ENCODE results near the gene C19orf33. TPM values are rescaled to one million over a fixed set of nuclear protein-coding genes. Genes with fewer than 3 reads are reported as not detected.

Gene C19orf33
- total RNA-seq, 6 experiments from 2014 or later: 1.8 TPM; not detected in 5

DNA sequence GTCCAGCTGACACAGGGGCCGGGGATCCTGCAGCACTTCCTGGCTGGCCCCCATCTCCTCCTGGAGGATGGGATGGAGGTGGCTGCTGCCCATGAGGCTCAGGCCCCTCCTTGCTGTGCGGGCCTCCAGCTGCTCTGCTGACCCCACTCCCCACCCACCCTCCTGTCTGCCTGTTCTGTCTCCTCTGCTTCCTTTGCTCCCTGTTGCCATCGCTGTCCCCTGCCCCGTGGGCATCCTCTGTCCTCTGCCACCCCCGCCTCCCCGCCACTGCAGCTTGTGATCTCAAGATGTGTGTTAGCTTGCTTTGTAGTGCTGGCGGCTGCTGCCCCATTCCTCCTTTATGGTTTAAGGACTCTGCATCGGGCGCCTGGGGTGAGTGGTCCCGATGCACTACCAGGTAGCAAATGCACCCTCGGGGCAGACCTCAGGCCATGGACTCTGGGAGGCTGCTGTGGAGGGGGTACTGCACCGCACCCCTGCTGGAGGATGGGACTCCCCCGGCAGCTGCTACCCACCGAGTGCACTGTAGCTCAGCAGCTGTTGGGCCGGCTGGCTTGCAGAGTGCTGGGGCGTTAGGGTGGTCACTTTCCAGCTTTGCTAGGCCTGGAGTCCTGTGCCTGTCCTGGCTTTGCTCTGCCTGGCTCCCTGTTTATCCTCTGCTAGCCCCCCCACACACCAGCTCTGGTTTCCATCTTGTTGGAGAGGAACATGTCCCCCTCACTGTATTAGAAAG, 15.8 kb upstream of the C19orf33 start:
- Histone ChIP-seq H3K4me3 (no peak overlapping the region), H3K27ac (no peak overlapping the region), H3K27me3 (no peaks in the 10 kb centered on the region), H3K36me3 (no peaks in the 10 kb centered on the region), H3K9me3 (no peaks in the 10 kb centered on the region), H3K4me1 (peaks cover 0 to 3% (median 0%) of the 10 kb centered on the region in 4 donors)
- no peak for DNase-seq
- no peak for ATAC-seq
- TF ChIP-seq, protein P1, sequence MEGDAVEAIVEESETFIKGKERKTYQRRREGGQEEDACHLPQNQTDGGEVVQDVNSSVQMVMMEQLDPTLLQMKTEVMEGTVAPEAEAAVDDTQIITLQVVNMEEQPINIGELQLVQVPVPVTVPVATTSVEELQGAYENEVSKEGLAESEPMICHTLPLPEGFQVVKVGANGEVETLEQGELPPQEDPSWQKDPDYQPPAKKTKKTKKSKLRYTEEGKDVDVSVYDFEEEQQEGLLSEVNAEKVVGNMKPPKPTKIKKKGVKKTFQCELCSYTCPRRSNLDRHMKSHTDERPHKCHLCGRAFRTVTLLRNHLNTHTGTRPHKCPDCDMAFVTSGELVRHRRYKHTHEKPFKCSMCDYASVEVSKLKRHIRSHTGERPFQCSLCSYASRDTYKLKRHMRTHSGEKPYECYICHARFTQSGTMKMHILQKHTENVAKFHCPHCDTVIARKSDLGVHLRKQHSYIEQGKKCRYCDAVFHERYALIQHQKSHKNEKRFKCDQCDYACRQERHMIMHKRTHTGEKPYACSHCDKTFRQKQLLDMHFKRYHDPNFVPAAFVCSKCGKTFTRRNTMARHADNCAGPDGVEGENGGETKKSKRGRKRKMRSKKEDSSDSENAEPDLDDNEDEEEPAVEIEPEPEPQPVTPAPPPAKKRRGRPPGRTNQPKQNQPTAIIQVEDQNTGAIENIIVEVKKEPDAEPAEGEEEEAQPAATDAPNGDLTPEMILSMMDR (IDR thresholded peaks at IDR 0.05): no peak
- no peak for TF ChIP-seq POLR2A (IDR thresholded peaks at IDR 0.05)
- intact Hi-C loops (cut with DNase I): no loop called here
- 75% methylated on average over 7 of the region's 16 CpGs for WGBS (ENCODE audit: insufficient coverage, low coverage, low lambda C conversion rate, missing lambda C conversion rate)

GRCh38 chr19:38289955-38290354, 14.1 kb upstream of the C19orf33 start:
- 94% methylated on average over 10 of the region's 15 CpGs for WGBS (ENCODE audit: insufficient coverage, low coverage, low lambda C conversion rate, missing lambda C conversion rate)
- intact Hi-C loops (cut with DNase I): no loop called here
- H3K36me3 ChIP-seq: no peaks in the 10 kb centered on the region

GRCh38 chr19:38290631-38291147, 13.4 kb upstream of the C19orf33 start:
- TF ChIP-seq POLR2A (IDR thresholded peaks at IDR 0.05): no peak
- Histone ChIP-seq H3K27me3 (no peaks in the 10 kb centered on the region), H3K9me3 (no peaks in the 10 kb centered on the region), H3K27ac (no peak overlapping the region), H3K4me1 (no peaks in the 10 kb centered on the region), H3K36me3 (no peaks in the 10 kb centered on the region), H3K4me3 (no peak overlapping the region)
- WGBS (ENCODE audit: insufficient coverage, low coverage, low lambda C conversion rate, missing lambda C conversion rate): no CpG with 5 or more reads among the region's 13 CpGs
- ATAC-seq (no peak), DNase-seq (no peak)
- intact Hi-C loops (cut with DNase I): no loop called here

More at GRCh38 chr19:38289955-38290354, 14.1 kb upstream of the C19orf33 start:
- DNase-seq (no peak), ATAC-seq (no peak)
- Histone ChIP-seq H3K27ac (no peak overlapping the region), H3K27me3 (no peaks in the 10 kb centered on the region), H3K9me3 (no peaks in the 10 kb centered on the region), H3K4me3 (no peak overlapping the region), H3K4me1 (peaks cover 0 to under 1% (median 0%) of the 10 kb centered on the region in 4 donors)
- TF ChIP-seq, protein P1 (IDR thresholded peaks at IDR 0.05): no peak
- no peak for TF ChIP-seq POLR2A (IDR thresholded peaks at IDR 0.05)

GRCh38 chr19:38291855-38292254, 12.2 kb upstream of the C19orf33 start:
- no peaks in the 10 kb centered on the region for H3K27me3 ChIP-seq
- WGBS (ENCODE audit: insufficient coverage, low coverage, low lambda C conversion rate, missing lambda C conversion rate): 74% methylated on average over 13 of the region's 15 CpGs
- no peaks in the 10 kb centered on the region for H3K4me1 ChIP-seq
- no peaks in the 10 kb centered on the region for H3K36me3 ChIP-seq
- TF ChIP-seq POLR2A (IDR thresholded peaks at IDR 0.05): no peak
- TF ChIP-seq, protein P1 (IDR thresholded peaks at IDR 0.05): no peak
- no peaks in the 10 kb centered on the region for H3K9me3 ChIP-seq
- DNase-seq (no peak), ATAC-seq (no peak)
- H3K4me3 ChIP-seq: no peak overlapping the region
- intact Hi-C loops (cut with DNase I): no loop called here
- H3K27ac ChIP-seq: no peak overlapping the region

GRCh38 chr19:38293281-38293680, 10.8 kb upstream of the C19orf33 start:
- intact Hi-C loops (cut with DNase I): no loop called here
- no peaks in the 10 kb centered on the region for H3K4me1 ChIP-seq
- ATAC-seq: no peak
- no peaks in the 10 kb centered on the region for H3K36me3 ChIP-seq
- no peak for DNase-seq
- TF ChIP-seq, protein P1 (IDR thresholded peaks at IDR 0.05): no peak
- WGBS (ENCODE audit: insufficient coverage, low coverage, low lambda C conversion rate, missing lambda C conversion rate): no CpG with 5 or more reads among the region's 9 CpGs
- H3K4me3 ChIP-seq: no peak overlapping the region
- no peaks in the 10 kb centered on the region for H3K27me3 ChIP-seq
- H3K27ac ChIP-seq: no peak overlapping the region
- no peaks in the 10 kb centered on the region for H3K9me3 ChIP-seq
